Measurements from ENCODE around the gene SMIM33. TPM values are rescaled to one million over a fixed set of nuclear protein-coding genes. Genes with fewer than 3 reads are reported as not detected.

Gene SMIM33
- total and polyA plus RNA-seq, 9 of the 15 experiments (the other 6 are each of a cell fraction or from before 2014, with no cell fraction given) = not detected

DNA sequence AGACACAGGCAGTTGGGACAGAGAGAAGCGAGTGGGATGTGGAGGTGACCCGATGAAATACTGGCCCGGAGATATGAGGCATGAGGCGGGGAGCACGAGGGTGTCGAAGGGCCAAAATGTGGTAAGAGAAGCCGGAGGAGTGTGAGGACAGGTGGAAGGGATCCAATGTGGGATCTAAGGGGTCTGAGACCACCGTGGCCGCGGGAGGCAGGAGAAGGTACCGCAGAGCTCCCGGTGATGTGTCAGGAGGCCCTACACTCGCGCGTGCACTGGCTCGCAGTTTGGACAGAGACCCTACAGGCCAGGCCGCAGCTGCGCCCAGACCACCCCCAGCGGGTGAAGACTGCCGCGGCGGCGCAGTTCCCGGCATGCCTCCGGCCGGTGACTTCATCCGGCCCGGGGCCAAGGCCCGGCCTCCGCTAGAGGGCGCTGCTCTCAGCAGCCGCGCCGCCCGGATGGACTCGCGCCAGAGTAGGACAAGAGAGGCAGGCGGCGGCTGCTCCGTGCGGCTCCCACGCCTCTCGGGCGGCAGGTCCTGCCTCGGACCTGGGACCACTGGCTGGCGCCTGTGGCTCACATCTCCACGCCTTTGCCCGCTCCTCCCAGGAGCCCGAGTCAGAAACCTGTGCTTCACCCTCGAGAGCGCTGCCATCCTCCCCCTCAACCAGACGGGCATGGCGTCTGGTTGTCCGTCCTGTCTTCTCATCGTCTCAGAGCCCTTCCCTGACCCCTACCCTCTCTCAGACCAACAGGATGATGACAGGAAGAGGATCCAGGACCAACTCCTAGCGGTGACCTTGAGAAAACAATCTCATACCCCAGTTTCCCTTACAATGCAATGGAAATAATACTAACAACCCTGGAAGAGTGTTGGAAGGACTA, 47.1 kb downstream of the SMIM33 start (continued):
- TF ChIP-seq ZNF609 (CRISPR knock-in tag; IDR thresholded peaks at IDR 0.05; ENCODE audit: borderline replicate concordance) (peak; percentile 26; the same call in 1 of the 2 replicates), PYGO2 (tag; IDR thresholded peaks at IDR 0.05) (no peak), SLC30A9 (CRISPR knock-in tag; IDR thresholded peaks at IDR 0.05) (no peak), ATF2 (CRISPR knock-in tag; IDR thresholded peaks at IDR 0.05) (peak; percentile 99), HDAC2 (IDR thresholded peaks at IDR 0.05) (peak; percentile 64), CREB1 (IDR thresholded peaks at IDR 0.05) (0 out of 2 replicates have a peak, but pooled peaks have one; percentile 21), CREB1 (CRISPR knock-in tag; IDR thresholded peaks at IDR 0.05) (peak; percentile 74)
- TF ChIP-seq, protein P1, sequence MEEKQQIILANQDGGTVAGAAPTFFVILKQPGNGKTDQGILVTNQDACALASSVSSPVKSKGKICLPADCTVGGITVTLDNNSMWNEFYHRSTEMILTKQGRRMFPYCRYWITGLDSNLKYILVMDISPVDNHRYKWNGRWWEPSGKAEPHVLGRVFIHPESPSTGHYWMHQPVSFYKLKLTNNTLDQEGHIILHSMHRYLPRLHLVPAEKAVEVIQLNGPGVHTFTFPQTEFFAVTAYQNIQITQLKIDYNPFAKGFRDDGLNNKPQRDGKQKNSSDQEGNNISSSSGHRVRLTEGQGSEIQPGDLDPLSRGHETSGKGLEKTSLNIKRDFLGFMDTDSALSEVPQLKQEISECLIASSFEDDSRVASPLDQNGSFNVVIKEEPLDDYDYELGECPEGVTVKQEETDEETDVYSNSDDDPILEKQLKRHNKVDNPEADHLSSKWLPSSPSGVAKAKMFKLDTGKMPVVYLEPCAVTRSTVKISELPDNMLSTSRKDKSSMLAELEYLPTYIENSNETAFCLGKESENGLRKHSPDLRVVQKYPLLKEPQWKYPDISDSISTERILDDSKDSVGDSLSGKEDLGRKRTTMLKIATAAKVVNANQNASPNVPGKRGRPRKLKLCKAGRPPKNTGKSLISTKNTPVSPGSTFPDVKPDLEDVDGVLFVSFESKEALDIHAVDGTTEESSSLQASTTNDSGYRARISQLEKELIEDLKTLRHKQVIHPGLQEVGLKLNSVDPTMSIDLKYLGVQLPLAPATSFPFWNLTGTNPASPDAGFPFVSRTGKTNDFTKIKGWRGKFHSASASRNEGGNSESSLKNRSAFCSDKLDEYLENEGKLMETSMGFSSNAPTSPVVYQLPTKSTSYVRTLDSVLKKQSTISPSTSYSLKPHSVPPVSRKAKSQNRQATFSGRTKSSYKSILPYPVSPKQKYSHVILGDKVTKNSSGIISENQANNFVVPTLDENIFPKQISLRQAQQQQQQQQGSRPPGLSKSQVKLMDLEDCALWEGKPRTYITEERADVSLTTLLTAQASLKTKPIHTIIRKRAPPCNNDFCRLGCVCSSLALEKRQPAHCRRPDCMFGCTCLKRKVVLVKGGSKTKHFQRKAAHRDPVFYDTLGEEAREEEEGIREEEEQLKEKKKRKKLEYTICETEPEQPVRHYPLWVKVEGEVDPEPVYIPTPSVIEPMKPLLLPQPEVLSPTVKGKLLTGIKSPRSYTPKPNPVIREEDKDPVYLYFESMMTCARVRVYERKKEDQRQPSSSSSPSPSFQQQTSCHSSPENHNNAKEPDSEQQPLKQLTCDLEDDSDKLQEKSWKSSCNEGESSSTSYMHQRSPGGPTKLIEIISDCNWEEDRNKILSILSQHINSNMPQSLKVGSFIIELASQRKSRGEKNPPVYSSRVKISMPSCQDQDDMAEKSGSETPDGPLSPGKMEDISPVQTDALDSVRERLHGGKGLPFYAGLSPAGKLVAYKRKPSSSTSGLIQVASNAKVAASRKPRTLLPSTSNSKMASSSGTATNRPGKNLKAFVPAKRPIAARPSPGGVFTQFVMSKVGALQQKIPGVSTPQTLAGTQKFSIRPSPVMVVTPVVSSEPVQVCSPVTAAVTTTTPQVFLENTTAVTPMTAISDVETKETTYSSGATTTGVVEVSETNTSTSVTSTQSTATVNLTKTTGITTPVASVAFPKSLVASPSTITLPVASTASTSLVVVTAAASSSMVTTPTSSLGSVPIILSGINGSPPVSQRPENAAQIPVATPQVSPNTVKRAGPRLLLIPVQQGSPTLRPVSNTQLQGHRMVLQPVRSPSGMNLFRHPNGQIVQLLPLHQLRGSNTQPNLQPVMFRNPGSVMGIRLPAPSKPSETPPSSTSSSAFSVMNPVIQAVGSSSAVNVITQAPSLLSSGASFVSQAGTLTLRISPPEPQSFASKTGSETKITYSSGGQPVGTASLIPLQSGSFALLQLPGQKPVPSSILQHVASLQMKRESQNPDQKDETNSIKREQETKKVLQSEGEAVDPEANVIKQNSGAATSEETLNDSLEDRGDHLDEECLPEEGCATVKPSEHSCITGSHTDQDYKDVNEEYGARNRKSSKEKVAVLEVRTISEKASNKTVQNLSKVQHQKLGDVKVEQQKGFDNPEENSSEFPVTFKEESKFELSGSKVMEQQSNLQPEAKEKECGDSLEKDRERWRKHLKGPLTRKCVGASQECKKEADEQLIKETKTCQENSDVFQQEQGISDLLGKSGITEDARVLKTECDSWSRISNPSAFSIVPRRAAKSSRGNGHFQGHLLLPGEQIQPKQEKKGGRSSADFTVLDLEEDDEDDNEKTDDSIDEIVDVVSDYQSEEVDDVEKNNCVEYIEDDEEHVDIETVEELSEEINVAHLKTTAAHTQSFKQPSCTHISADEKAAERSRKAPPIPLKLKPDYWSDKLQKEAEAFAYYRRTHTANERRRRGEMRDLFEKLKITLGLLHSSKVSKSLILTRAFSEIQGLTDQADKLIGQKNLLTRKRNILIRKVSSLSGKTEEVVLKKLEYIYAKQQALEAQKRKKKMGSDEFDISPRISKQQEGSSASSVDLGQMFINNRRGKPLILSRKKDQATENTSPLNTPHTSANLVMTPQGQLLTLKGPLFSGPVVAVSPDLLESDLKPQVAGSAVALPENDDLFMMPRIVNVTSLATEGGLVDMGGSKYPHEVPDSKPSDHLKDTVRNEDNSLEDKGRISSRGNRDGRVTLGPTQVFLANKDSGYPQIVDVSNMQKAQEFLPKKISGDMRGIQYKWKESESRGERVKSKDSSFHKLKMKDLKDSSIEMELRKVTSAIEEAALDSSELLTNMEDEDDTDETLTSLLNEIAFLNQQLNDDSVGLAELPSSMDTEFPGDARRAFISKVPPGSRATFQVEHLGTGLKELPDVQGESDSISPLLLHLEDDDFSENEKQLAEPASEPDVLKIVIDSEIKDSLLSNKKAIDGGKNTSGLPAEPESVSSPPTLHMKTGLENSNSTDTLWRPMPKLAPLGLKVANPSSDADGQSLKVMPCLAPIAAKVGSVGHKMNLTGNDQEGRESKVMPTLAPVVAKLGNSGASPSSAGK (IDR thresholded peaks at IDR 0.05) = peak; percentile 99

Measured in K562 (cell line).